Mammary epithelial cell (primary cell): ENCODE data around the gene CACNA1A.

Experiments used
- CTCF ChIP-seq, 2 donors: IDR thresholded peaks in 1 of 2; conservative IDR thresholded peaks in 1 of 2; 2 replicates each; pipeline ENCODE4 v1.5.1; 2011 to 2012; ENCODE audit warnings: inconsistent platforms in 2 of 2, low read length in 2 of 2, mild to moderate bottlenecking in 2 of 2, control low read depth in 1 of 2, low read depth in 1 of 2; ENCODE audit not compliant: insufficient read depth in 1 of 2; ENCODE audit errors: extremely low read depth in 1 of 2
- EZH2 ChIP-seq: IDR thresholded peaks from 2 replicates; pipeline ENCODE4 v1.6.1; 2012; ENCODE audit warnings: low read length, inconsistent platforms, borderline replicate concordance

- peak; percentile 70 to 74 for TF ChIP-seq CTCF (conservative IDR thresholded peaks at IDR 0.05 in 1 of 2, IDR thresholded peaks at IDR 0.05 in 1 of 2; ENCODE audit: extremely low read depth in 1 of 2, insufficient read depth in 1 of 2, low read depth in 1 of 2, low read length in 2 of 2)
- no peak for TF ChIP-seq EZH2
These were observed 77.9 kb downstream of the CACNA1A start for GRCh38 chr19:13428352-13428751.
